ENCODE data around the gene MICA. TPM values are rescaled to one million over a fixed set of nuclear protein-coding genes. Genes with fewer than 3 reads are reported as not detected.
"Not testable (repeated sequence)": the region's sequence is repeated elsewhere in the genome, so short reads cannot be mapped to it uniquely, and the experiment has no call there.

MICA gene
- 9.9 TPM for total RNA-seq
- long read RNA-seq, transcript MICA-209 (6 exons, 1,386 nt): major isoform, 8 of 17 reads
- long read RNA-seq, partial matches to known transcripts: 4 of 17 reads
- long read RNA-seq, other reads (novel, unspliced or antisense): 5 of 17 reads

DNA sequence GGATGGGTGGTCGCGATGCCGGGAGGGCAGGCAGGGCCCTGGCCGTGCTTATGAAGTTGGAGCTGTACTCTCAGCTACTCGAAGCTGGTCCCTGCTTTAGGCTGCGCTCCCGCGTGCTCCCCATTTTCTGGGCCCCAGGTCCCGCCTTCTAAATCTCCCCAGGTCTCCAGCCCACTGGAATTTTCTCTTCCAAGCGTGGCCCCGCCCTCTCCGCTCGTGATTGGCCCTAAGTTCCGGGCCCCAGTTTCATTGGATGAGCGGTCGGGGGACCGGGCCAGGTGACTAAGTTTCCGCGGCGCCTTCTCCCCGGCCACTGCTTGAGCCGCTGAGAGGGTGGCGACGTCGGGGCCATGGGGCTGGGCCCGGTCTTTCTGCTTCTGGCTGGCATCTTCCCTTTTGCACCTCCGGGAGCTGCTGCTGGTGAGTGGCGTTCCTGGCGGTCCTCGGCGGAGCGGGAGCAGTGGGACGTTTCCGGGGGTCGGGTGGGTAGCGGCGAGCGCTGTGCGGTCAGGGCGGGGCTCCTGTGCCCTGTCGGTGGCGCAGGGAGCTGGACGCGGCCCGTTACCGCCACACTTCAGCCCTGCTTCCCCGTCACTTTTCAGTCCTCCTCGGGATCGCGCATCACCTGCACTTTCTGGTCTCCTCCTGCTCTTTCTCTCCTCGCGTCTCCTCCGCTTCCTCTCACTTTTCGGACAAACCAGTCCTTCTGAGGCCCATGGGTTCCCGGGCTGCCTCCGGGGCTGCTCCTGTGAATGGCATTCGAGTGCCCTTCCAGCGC is at the start of gene MICA:
Gene MICA (plus strand): TSS at position 313 of the 778 bp plus-strand sequence. CDS start 38 bp downstream, at position 351.
- DNase-seq (ENCODE audit: low spot score): peak; percentile 96

DNA sequence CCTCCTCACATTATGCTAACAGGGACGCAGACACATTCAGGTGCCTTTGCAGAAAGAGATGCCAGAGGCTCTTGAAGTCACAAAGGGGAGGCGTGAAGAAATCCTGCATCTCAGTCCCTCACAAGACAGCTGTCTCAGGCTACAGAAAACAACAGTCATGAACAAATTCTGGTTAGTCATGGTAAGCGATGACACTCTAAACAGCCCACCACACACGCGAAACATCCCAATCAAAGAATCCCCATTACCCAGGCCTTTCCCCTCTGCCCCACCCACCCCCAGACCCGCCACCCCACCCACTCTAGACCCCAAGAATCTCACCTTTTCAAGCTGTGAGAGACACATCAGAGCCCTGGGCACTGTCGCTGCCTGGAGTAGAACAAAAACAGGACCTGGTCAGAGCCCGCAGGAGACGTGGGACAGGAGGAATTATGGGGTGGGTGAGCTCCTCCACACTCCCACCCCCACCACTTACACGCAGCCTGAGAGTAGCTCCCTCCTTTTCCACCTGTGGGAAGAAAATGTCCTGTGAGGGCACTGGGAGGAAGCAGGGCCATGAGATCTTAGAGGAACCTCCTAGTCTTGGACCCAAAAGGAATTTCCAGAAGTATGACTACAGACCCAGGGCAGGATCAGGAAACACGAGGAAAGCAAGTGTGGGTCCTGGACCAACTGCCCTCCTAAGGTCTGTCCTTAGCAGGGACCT is 49.1 kb upstream of the MICA start:
- DNase-seq (ENCODE audit: low spot score): no peak

DNA sequence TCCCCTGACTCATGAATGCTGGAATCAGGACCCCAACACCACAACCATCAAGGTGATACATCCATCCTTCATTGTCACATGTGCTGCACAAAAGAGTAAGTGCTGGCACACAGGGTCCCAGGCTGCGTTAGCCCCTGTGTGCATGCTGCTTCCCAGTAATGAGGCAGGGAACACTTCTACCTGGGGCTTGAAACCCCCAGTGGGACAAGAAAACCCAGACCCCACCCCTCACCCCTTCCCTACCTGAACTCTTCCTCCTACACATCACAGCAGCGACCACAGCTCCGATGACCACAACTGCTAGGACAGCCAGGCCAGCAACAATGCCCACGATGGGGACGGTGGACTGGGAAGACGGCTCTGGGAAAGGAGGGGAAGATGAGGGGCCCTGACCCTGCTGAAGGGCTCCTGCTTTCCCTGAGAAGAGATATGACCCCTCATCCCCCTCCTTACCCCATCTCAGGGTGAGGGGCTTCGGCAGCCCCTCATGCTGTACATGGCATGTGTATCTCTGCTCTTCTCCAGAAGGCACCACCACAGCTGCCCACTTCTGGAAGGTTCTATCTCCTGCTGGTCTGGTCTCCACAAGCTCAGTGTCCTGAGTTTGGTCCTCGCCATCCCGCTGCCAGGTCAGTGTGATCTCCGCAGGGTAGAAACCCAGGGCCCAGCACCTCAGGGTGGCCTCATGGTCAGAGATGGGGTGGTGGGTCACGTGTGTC is 48.4 kb upstream of the MICA start:
- DNase-seq (ENCODE audit: low spot score): no peak

DNA sequence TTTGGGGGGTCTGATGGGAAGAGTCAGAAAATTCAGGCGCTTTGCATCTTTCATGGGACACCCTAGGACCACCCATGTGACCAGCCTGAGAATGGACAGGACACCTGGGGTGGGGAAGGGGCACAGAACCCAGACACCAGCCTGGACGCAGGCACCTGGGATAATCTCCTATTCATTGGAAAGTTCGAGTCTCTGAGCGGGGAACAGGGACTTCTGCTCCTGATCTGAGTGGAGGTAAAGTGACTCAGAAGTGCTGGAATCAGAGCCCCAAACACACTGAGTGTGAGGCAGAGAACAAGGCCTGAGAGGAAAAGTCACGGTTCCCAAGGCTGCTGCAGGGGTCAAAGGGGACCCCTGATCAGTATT is 47.8 kb upstream of the MICA start:
- no peak for DNase-seq (ENCODE audit: low spot score)

DNA sequence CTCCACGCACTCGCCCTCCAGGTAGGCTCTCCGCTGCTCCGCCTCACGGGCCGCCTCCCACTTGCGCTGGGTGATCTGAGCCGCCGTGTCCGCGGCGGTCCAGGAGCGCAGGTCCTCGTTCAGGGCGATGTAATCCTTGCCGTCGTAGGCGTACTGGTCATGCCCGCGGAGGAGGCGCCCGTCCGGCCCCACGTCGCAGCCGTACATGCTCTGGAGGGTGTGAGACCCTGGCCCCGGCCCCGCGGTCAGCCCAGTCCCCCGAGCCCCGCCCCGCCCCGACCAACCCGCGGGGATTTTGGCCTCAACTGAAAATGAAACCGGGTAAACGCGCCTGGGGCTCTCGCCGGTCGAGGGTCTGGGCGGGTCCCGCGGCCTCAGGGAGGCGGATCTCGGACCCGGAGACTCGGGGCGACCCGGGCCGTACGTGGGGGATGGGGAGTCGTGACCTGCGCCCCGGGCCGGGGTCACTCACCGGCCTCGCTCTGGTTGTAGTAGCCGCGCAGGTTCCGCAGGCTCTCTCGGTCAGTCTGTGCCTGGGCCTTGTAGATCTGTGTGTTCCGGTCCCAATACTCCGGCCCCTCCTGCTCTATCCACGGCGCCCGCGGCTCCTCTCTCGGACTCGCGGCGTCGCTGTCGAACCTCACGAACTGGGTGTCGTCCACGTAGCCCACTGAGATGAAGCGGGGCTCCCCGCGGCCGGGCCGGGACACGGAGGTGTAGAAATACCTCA is 47.0 kb upstream of the MICA start:
- no peak for DNase-seq (ENCODE audit: low spot score)

DNA sequence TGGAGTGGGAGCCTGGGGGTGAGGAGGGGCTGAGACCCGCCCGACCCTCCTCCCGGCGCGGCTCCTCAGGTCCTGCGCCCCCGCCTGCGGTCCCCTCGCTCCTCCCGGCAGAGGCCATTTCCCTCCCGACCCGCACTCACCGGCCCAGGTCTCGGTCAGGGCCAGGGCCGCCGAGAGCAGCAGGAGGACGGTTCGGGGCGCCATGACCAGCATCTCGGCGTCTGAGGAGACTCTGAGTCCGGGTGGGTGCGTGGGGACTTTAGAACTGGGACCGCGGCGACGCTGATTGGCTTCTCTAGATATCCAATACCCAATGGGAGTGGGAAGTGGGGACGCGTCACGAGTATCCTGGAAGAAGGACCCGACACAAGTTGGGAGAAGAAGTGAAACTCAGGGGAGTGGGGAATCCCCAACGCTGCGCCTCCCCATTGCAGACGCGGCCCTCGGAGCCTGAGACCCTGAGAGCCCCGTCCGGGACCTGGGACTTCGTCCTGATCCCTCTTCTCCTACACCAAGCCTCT is 46.4 kb upstream of the MICA start, which contains the start of gene HLA-B:
Gene HLA-B (minus strand): TSS at position 234 of the 521 bp plus-strand sequence. CDS start 21 bp downstream, at position 213.
- peak; percentile 96 for DNase-seq (ENCODE audit: low spot score)

DNA sequence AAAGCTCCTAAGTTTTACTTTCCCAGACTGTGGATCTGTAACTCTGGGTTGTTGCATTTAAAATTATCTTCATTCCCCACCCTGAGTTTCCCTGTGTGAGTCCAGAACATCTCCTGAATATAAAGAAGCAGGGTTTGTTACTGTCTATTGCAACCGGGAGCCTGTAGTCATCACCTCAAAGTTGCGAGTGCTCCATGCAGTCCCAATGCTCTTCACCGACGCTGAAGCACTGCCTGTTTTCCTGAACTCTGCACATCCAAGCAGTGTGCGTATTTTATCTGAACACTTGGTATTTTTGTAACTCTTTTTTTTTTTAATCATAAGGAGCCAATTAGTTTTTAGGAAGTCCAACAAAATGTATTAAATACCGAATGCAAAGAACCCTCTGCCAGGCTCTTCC is 45.5 kb upstream of the MICA start:
- no peak for DNase-seq (ENCODE audit: low spot score)

DNA sequence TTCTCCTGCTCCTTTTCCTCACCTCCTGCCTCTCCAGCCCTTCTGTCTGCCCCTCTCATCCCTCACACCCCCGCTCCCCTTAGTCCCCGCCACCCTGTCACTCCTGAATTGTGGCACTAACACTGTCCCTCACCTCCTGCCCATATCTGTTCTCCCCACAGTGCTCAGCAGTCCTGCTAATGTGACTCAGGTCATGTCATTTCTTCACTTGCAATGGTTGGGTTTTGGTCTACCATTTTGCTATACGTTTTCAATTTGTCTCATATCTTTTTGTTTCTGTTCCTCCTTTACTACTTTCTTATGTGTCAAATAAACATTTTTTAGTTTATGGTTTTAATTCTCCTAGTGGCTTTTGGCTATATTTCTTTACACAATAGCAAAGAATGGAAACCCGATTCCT is 45.1 kb upstream of the MICA start:
- no peak for DNase-seq (ENCODE audit: low spot score)

DNA sequence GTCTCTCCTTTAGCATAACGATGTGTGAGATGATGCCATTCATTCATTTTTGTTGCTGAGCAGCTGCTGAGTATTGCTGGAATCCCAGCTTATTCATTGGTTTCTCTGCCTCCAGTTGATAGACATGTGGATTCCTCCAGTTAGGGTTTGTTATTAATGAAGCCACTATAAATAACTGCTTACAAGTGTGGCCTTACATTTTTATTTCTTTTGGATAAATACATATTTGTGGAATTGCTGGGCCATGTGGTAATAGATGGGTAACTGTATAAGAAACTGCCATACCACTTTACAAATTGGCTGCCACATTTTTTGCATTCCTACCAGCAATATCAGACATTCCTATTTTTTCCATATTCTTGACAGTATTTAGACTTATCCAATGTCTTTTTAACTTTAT is 43.8 kb upstream of the MICA start:
- no peak for DNase-seq (ENCODE audit: low spot score)

DNA sequence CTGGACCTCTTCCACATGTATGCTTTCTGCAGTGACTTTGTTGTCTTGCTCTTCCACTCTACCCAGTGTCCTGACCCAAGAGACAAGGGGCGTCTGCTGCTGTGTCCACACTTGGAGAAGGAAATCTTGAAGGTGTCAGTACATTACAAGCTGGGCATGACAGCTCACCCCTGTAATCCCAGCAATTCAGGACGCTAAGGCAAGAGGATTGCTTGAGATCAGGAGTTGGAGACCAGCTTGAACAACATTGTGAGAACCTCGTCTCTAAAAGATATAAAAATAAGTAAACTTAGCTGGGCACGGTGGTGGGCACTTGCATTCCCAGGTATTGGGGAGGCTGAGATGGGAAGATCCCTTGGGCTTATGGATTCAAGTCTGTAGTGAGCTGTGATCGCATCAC is 40.6 kb upstream of the MICA start:
- DNase-seq (ENCODE audit: low spot score): no peak

DNA sequence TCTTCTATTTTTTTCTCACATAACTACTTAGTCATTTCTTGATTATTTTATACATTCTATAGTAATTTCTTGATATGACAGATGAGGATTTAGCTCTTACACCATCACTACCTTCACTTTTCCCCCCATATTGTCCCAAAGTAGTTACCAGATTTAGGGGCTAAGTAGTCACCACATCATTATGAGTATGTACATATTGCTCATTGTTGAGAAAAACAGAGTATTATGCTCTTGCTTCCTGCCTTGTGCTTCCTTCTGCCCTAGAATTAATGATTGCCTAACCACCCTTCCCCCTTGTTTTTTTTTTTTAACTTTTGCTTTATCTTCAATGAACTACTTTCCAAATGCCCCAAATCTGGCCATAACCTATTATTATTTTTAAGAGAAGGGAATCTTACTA is 39.6 kb upstream of the MICA start:
- no peak for DNase-seq (ENCODE audit: low spot score)

DNA sequence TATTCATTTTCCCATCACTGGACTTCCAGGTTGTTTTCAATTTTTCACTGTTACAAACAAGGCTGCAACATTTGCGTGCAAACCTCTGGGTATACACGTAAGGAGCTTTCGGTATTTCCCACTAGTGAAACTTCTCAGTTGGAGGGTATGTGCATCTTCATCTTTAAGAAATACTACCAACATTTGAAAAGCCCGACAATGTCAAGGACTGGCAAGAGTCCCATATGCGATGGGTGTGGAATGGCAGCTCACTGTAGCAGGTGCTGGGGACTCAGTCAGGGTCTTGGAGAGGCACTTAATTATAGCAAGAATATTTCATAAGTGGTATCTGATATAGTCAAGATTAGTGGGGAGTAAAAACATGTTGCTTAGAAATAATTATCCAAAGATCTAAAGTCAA is 37.5 kb upstream of the MICA start:
- no peak for DNase-seq (ENCODE audit: low spot score)

DNA sequence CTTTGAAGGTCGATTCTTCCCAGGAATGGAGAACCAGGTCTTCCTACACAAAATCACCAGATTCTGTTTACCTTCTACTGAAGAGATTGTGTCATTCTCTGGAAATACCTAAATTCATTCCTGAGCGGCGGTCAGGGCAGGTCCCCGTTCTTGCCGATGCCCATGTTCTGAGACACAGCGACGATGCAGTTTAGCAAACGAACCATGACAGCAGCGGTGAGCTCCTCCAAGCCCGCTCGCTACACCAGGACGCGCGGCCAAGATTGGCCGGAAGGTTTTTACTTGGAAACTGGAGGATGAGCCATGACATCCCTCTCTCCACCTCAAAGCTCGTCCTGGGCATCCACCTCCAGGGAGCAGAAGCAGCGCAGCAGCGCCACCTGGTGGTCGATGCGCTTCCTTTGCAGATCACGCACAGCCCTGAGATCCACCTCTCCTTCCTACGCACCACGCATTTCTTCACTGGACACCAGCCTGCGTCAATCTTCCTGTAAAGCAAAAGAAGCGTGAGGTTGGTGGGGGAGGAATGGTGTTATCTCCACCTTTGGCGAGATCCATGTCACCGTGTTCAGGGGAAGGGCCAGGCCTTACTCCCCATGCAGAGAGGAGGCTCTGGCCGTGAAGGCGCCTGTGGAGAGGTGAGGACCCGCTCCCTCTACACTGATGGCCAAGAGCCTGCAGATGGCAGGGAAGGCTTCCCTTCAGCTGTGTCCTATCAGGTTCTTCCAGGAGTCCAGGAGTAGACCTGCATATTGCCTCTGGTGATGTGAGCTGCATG is 36.5 kb upstream of the MICA start:
- peak; percentile 94 for DNase-seq (ENCODE audit: low spot score)

DNA sequence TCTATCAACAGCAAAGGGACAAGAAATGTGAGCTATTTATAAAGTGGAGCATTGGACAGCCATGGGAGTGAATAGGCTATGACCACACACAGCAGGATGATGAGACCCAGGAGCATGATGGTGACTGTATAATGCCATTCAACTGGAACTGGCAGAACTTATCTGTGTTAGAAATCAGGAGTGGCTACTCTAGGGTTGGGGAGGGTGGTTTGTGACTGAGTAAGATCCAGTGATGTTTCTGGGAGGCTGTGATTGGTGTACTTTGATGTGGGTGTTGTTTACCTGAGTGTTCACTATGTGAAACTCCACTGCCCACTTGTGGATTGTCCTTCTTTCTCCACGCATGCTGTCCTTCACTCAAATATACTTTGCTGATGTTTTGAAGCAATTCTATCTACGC is 34.9 kb upstream of the MICA start:
- DNase-seq (ENCODE audit: low spot score): no peak

DNA sequence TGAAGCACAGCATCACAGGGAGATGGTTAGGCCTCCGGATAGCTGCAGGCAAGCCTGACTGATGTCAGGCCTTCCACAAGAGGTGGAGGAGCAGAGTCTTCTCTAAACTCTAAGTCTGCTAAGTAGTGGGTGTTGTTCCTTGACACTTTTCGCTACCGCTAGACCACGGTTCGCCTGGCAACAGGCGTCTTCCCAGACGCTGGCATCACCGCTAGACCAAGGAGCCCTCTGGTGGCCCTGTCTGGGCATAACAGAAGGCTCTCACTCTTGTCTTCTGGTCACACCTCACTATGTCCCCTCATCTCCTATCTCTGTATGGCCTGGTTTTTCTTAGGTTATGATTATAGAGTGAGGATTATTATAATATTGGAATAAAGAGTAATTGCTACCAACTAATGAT is 29.3 kb upstream of the MICA start:
- not testable (repeated sequence) for DNase-seq (ENCODE audit: low spot score)

DNA sequence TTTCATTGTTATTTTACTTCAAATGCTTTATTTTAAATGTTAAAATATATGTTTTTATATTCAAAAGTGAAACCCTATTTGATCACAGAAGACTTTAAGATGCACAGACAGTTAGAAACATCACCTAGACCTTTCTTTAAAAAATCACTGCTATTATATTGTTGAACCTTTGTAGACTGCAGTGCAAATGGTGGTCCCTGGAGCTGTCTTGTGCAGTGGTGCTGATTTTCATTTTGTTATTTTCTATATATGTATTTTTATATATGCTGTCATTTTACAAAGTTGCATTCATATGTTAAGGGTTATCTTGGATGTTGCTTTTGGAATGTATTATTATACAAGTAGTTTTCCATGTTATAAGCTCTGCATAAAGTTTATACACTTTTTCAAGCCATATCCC is 27.7 kb upstream of the MICA start:
- DNase-seq (ENCODE audit: low spot score): no peak

DNA sequence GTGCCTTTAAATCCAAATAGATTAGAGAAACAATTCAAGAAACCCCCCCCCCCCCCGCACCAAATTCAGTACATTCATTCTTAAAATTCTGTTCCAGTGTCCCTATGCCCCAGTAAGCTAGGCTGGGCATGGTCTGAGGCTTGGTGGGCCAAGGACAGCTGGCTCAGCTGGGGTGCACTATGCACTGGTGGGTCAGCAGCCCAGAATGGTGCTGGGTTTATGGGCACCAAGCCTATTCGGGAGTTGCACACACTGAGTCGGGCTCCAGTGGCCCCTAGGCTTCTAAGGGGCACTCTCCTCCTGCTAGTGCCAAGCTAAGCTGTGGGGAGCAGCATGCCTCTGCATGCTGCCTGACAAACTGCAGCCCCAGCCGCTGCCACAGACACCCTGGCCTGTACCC is 26.4 kb upstream of the MICA start:
- no peak for DNase-seq (ENCODE audit: low spot score)

DNA sequence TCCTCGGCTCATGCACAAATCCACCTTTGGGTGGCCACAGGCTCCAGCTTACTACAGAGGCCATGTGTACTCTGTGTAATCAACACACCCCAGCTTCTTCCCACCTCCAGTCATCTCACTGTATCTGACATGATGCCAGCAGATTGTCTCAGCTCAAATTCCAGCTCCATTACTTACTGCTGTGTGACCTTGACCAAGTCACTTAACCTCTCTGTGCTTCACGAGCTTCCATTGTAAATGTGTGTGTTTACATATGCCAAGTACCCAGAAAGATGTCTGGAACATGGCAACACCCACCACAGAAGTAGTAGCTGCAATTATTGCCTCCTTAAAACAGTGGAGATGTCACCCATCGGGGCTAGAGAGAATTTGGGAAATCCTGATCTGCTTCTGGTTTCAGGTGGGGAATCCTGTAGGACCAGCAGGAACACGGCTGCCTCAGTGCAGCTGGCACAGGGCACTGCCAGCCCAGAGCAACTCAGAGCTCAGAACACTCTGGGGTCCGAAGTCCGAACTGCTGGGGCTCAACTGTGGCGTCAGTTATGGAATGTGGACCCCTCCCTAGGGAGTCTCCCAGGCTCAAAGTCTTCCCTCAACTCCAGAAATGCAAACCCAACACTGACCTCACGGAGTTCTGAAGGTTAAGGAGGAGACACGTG is 25.2 kb upstream of the MICA start:
- DNase-seq (ENCODE audit: low spot score): no peak

DNA sequence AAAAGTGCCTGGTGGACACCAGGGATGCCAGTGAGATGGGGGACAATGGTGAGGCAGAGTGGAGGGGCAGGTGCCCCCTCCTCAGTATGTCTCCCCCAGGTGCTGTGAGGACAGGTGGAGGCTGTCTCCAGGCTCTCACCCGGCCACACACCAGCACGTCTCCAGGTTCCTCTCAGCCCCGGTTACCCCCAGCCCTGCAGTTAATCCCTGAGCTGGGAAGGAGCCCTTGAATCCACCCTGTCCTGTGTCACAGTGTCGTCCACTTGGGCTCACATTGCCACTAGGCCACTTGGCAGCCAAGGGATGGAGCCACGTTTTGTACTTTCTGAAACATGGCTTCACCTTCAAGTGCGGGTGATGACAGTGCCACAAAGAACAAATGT is 24.7 kb upstream of the MICA start:
- no peak for DNase-seq (ENCODE audit: low spot score)

DNA sequence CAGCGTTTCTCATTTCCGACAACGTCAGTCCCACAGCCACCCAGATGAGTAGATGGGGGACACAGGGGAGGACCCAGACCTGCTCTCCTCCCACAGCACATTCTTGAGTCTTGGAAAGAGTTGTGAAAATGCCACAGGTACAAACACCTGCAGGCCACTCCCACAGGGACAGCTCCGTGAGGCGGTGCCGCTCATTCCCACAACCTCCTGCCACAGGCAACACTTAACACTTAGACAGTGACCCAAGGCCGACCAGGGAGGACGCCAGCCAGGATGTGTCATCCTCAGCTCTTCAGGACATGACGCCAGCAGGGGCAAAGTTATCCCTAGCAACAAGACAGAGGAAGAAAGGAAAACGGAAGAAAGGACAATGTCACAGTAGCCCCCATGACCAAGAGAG is 23.5 kb upstream of the MICA start:
- no peak for DNase-seq (ENCODE audit: low spot score)

Measured in mesenteric fat pad (tissue), 1 donor.